ENCODE data around the gene BCAS3.

The BCAS3 gene

GRCh38 chr17:61362396-61362795, 684.7 kb downstream of the BCAS3 start:
- H3K27ac Mint-ChIP-seq = no peak overlapping the region
- DNase-seq (ENCODE audit: low spot score in 2 of 2) (no peak), ATAC-seq (no peak)
- no peaks in the 10 kb centered on the region for H3K36me3 Mint-ChIP-seq
- H3K9me3 Mint-ChIP-seq = no peaks in the 10 kb centered on the region
- no peak overlapping the region for H3K4me3 Mint-ChIP-seq
- H3K4me1 Mint-ChIP-seq = no peaks in the 10 kb centered on the region

DNA sequence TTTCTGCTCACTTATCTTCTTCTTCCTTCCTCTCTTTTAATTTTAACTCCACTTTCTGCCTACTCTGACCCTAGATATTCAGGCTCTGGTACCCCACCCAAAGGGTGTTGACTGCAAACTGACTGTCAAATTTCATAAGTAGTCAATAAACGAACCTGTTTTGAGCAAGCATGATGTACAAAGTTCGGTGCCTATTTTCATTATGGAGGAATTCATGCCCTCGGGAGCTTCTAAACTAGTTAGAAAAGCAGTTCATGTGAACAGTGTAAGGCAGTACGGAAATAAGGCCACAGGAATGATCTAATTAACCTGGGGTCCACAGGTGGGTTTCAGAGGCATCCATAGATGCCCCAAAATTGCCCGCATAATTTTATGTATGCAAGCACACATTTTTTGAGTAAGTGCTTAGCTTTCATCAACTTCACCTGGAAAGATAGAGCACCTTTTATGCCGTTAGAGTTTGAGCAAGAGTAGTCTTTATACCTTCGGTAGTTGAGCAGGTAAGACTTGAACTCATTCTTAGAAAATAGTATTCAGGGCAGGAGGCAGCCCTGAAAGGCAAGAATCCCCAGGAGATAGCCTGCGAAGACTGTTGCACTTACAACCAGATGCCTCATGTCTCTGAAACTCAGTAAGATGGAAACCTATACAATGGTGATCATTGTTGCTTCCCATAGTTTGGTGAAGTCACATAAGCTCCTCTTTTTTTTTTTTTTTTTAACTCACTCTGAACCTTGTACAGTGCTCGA, 685.4 kb downstream of the BCAS3 start:
- no peaks in the 10 kb centered on the region for H3K36me3 Mint-ChIP-seq
- no peaks in the 10 kb centered on the region for H3K4me1 Mint-ChIP-seq
- DNase-seq (ENCODE audit: low spot score in 2 of 2) (no peak), ATAC-seq (no peak)
- H3K4me3 Mint-ChIP-seq = no peak overlapping the region
- no peaks in the 10 kb centered on the region for H3K9me3 Mint-ChIP-seq
- no peak overlapping the region for H3K27ac Mint-ChIP-seq

DNA sequence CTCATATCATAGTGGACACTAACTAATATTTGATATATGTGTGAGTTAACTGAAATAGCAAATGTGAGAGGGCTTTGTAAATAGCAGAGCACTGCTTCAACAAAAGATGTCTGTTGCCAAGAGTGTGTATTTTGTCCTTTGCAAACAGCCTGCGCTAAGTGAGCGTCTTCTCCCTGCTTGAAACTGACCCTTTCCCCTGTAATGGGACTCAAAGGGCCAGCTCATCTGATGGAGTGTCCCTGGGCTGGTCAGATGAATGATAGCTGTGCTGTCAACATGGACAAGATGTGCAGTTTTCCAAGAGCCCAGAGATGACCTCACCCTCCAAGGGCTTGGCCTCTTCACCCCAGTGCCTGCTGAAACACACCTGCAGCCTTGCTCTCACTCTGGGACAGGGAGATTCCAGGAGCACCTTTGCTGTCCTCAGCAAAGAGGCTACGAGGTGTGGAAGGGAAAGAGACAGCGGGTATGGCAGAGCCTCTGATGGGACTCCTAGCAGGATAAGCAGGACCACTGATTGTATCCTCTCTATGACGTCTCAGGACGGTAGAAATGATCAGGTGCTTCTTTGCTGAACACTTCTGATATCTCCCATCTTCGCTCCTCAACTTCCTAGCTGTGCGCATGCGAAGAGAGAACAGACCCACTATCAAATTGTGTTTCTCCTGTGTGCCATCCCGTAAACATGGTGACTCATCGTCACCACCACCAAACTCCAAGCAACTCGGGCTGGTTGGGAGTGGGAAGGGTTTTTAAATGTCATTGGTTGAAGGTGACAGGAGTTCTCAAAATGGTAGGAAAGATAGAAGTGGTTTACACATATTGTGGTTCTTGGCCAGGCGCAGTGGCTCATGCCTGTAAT, 686.2 kb downstream of the BCAS3 start:
- Mint-ChIP-seq H3K27ac (no peak overlapping the region), H3K9me3 (no peaks in the 10 kb centered on the region), H3K4me3 (no peak overlapping the region), H3K36me3 (no peaks in the 10 kb centered on the region), H3K4me1 (no peaks in the 10 kb centered on the region)
- ATAC-seq = no peak
- DNase-seq (ENCODE audit: low spot score in 2 of 2) = no peak

- no peak overlapping the region for H3K27ac Mint-ChIP-seq
- no peaks in the 10 kb centered on the region for H3K36me3 Mint-ChIP-seq
- H3K4me3 Mint-ChIP-seq = no peak overlapping the region
- ATAC-seq (no peak), DNase-seq (ENCODE audit: low spot score in 2 of 2) (no peak)
- no peaks in the 10 kb centered on the region for H3K4me1 Mint-ChIP-seq
- H3K9me3 Mint-ChIP-seq = no peaks in the 10 kb centered on the region
These were observed 686.8 kb downstream of the BCAS3 start for GRCh38 chr17:61364463-61364846.

- no peaks in the 10 kb centered on the region for H3K4me1 Mint-ChIP-seq
- no peak for ATAC-seq
- no peak overlapping the region for H3K27ac Mint-ChIP-seq
- H3K36me3 Mint-ChIP-seq = no peaks in the 10 kb centered on the region
- no peak for DNase-seq (ENCODE audit: low spot score in 2 of 2)
- no peaks in the 10 kb centered on the region for H3K9me3 Mint-ChIP-seq
- H3K4me3 Mint-ChIP-seq = no peak overlapping the region
These were observed 688.5 kb downstream of the BCAS3 start for GRCh38 chr17:61366076-61366714.

GRCh38 chr17:61366715-61367413, 689.2 kb downstream of the BCAS3 start:
- ATAC-seq (no peak), DNase-seq (ENCODE audit: low spot score in 2 of 2) (no peak)
- Mint-ChIP-seq H3K27ac (no peak overlapping the region), H3K36me3 (no peaks in the 10 kb centered on the region), H3K9me3 (no peaks in the 10 kb centered on the region), H3K4me3 (no peak overlapping the region), H3K4me1 (no peaks in the 10 kb centered on the region)

DNA sequence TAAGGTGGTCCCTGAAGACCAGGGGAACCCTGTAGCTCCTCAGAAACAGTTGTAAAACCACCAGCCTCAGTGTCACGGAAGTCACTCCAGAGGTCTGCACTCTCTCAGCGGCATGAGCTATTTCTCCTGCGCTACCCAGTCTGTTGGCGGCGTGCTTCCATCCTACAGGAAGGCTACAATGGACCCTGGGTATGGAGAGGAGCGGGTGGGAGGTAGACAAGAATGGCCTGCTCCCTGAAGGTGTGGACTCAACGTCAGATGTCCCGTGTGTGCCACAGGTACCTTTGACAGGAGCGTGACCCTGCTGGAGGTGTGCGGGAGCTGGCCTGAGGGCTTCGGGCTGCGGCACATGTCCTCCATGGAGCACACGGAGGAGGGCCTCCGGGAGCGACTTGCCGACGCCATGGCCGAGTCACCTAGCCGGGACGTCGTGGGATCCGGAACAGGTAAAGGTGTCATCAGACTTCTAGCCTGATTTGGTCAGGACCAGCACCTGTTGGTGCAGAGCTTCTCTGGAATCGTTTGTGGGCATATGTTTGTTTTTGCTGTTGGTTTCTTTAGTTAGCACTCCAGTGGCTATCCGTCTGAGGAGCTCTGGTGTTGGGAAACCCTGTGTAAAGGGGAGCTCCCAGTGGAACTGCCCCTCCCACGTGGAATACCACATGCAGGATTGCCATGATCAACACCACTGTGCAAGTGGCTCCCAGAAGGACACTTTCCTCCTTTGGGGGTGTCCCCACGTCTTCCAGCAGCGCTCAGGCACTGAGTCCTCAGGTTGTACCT, 690.6 kb downstream of the BCAS3 start:
- DNase-seq (ENCODE audit: low spot score in 2 of 2) (no peak), ATAC-seq (no peak)
- H3K36me3 Mint-ChIP-seq = no peaks in the 10 kb centered on the region
- H3K27ac Mint-ChIP-seq = no peak overlapping the region
- H3K4me1 Mint-ChIP-seq = no peaks in the 10 kb centered on the region
- no peaks in the 10 kb centered on the region for H3K9me3 Mint-ChIP-seq
- no peak overlapping the region for H3K4me3 Mint-ChIP-seq

- Mint-ChIP-seq H3K9me3 (no peaks in the 10 kb centered on the region), H3K4me3 (no peak overlapping the region), H3K4me1 (no peaks in the 10 kb centered on the region), H3K27ac (peak overlapping the region; percentile 61), H3K36me3 (no peaks in the 10 kb centered on the region)
- no peak for DNase-seq (ENCODE audit: low spot score in 2 of 2)
- no peak for ATAC-seq
These were observed 691.3 kb downstream of the BCAS3 start for GRCh38 chr17:61368832-61369450.

DNA sequence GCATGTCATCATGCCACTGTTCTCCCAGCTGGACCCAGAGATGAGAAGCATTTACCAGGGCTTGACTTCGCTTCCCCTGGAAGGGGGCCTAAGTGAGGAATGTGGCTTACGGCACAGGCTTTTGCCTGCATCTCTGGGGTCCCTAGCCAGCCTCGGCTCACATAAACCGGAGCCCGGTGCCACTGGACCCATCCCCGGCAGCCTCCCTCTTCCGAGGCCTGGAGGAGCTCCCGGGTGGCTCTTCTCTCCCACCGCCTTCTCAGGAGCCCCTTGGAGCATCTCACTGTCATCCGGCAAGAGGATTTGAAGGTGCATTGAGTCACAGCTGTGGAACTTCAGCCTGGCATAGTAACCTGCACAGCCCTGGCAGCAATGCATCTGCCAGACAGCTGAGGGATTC, 692.1 kb downstream of the BCAS3 start:
- H3K36me3 Mint-ChIP-seq = no peaks in the 10 kb centered on the region
- ATAC-seq = no peak

DNA sequence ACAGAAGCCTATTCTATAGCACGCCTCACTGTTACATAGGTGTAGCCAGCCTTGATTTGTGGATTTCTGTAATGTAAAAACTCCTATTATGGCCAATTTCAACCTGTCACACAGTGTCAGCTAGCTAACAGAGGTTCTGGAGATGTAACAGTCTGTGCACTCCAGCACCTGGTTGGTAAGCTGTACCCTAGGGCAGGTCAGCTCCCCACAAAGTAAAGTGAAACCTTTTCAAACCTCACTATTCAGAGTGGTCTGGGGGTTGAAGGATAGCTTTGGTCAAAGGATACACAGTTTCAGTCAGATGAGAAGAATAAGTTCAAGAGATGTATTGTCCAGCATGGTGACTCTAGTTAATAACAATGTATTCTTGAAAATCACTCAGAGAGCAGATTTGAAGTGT, 693.5 kb downstream of the BCAS3 start:
- Mint-ChIP-seq H3K4me3 (no peak overlapping the region), H3K4me1 (no peaks in the 10 kb centered on the region), H3K36me3 (no peaks in the 10 kb centered on the region), H3K9me3 (no peaks in the 10 kb centered on the region), H3K27ac (no peak overlapping the region)
- ATAC-seq (no peak), DNase-seq (ENCODE audit: low spot score in 2 of 2) (no peak)

More for the DNA sequence above, 692.1 kb downstream of the BCAS3 start:
- no peak for DNase-seq (ENCODE audit: low spot score in 2 of 2)
- Mint-ChIP-seq H3K9me3 (no peaks in the 10 kb centered on the region), H3K4me1 (no peaks in the 10 kb centered on the region), H3K4me3 (no peak overlapping the region), H3K27ac (peak overlapping the region; percentile 61)

DNA sequence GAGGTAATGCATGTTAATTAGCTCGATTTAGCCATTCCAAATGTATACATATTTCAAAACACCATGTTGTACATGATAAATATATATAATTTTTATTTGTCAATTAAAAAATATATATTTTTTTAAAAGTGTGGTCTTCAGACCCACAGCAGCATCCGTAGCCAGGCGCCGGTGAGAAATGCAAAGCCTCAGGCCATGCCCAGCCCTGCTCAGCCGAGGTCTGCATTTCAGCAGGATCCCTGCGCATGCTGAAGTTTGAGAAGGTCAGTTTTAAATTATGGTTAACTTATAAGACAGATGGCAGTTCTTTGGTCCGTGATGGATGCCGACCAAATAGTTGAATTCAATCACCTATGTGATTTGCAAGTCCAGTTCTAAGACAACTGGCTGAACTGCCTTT, 694.0 kb downstream of the BCAS3 start:
- DNase-seq (ENCODE audit: low spot score in 2 of 2) (no peak), ATAC-seq (no peak)
- Mint-ChIP-seq H3K27ac (no peak overlapping the region), H3K9me3 (no peaks in the 10 kb centered on the region), H3K4me1 (no peaks in the 10 kb centered on the region), H3K36me3 (no peaks in the 10 kb centered on the region), H3K4me3 (no peak overlapping the region)

- Mint-ChIP-seq H3K4me1 (no peaks in the 10 kb centered on the region), H3K27ac (no peak overlapping the region), H3K9me3 (no peaks in the 10 kb centered on the region), H3K4me3 (no peak overlapping the region), H3K36me3 (no peaks in the 10 kb centered on the region)
- ATAC-seq (no peak), DNase-seq (ENCODE audit: low spot score in 2 of 2) (no peak)
These were observed 694.8 kb downstream of the BCAS3 start for GRCh38 chr17:61372436-61372835.

- Mint-ChIP-seq H3K4me3 (no peak overlapping the region), H3K27ac (no peak overlapping the region)
These were observed 699.5 kb downstream of the BCAS3 start for GRCh38 chr17:61376931-61377838.

More at GRCh38 chr17:61376931-61377838, 699.5 kb downstream of the BCAS3 start:
- Mint-ChIP-seq H3K4me1 (no peaks in the 10 kb centered on the region), H3K36me3 (no peaks in the 10 kb centered on the region), H3K9me3 (no peaks in the 10 kb centered on the region)
- DNase-seq (ENCODE audit: low spot score in 2 of 2) (no peak), ATAC-seq (no peak)

All from stimulated activated effector memory CD8-positive, alpha-beta T cell treated with anti-CD3 and anti-CD28 coated beads, Interleukin-12 subunit alpha, Interleukin-12 subunit beta, amount 100 ng/mL, for 72 hours (primary cell).